Breast epithelium (tissue), 3 donors: Measurements from ENCODE around the gene PIGBOS1.

Experiments
- CTCF ChIP-seq, 3 donors: fragments of 450-650 bp; IDR thresholded peaks; one replicate each; pipeline ENCODE4 v1.5.1; 2016 to 2017; ENCODE audit warnings: antibody characterized with exemption in 3 of 3, mild to moderate bottlenecking in 3 of 3, moderate library complexity in 3 of 3
- POLR2AphosphoS5 ChIP-seq, 3 donors: sonication (generic); formaldehyde crosslinking; IDR thresholded peaks; one replicate each; pipeline ENCODE4 v1.6.1; 2017; ENCODE audit warnings: antibody characterized with exemption in 3 of 3

DNA sequence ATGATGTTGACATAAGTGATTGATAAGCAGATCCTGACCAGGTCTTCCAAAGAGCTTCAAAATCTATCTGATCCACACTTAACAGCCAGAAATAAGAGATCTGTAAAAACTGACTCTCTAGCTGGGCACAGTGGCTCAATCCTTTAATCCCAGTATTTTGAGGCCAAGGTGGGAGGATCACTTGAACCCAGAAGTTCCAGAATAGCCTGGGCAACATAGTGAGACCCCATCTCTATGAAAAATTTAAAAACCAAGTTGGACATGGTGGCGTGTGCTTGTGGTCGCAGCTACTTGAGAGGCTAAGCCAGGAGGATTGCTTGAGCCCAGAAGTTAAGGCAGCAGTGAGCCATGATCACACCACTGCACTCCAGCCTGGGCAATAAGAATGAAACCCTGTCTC lies 43.7 kb upstream of the PIGBOS1 start:
- TF ChIP-seq POLR2AphosphoS5 (IDR thresholded peaks at IDR 0.05) (no peak), CTCF (IDR thresholded peaks at IDR 0.05) (no peak)
